GM12891 (cell line): Measurements from ENCODE around the gene THSD7B.

Experiments used
- POLR2AphosphoS5 ChIP-seq: IDR thresholded peaks from 2 replicates; pipeline ENCODE4 v1.6.1; 2011; ENCODE audit warnings: low read depth, low read length, control low read depth
- POU2F2 ChIP-seq: IDR thresholded peaks from 2 replicates; pipeline ENCODE4 v1.6.1; 2011; ENCODE audit warnings: low read depth, mild to moderate bottlenecking, control low read depth, low read length, moderate library complexity

DNA sequence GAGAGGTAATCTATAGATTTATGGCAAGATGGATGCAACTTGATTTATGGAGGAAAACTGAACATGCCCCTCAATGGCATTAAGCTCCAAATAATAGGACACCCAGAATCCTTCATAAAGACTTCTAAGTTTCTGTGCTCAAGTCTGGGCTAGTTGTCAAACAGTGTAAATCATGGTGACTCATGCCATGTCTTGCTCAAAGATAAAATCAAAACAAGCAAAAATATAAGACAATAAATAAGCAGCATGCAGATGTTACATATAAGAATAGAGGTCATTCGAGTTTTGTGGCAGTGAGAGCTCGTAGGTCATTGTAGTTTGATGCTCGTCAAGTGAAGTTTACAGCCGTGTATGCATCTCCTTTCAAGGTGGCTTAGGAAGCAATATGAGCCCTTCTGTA is 403.2 kb downstream of the THSD7B start:
- TF ChIP-seq POU2F2 (no peak), POLR2AphosphoS5 (no peak)
